Measurements from ENCODE around the gene SRRM3. TPM values are rescaled to one million over a fixed set of nuclear protein-coding genes. Genes with fewer than 3 reads are reported as not detected.
"Not testable (repeated sequence)": the region's sequence is repeated elsewhere in the genome, so short reads cannot be mapped to it uniquely, and the experiment has no call there.

SRRM3 gene
- total and polyA plus RNA-seq, 9 of the 15 experiments (the other 6 are each of a cell fraction or from before 2014, with no cell fraction given): 0.04 to 0.91 (median 0.46) TPM; not detected in 2

- peak in 1 of 2 experiments; percentile 54; a peak in 1 of 4 replicates for TF ChIP-seq MLLT1 (IDR thresholded peaks at IDR 0.05)
- TF ChIP-seq HMBOX1 (IDR thresholded peaks at IDR 0.05): peak; percentile 95
- 0 out of 2 replicates have a peak, but pooled peaks have one; percentile 42 for TF ChIP-seq LCOR (CRISPR knock-in tag; IDR thresholded peaks at IDR 0.05)
- TF ChIP-seq DEAF1 (CRISPR knock-in tag; IDR thresholded peaks at IDR 0.05): 0 out of 2 replicates have a peak, but pooled peaks have one; percentile 35
- peak; percentile 46; the same call in 1 of the 2 replicates for TF ChIP-seq CTBP1 (IDR thresholded peaks at IDR 0.05; ENCODE audit: borderline replicate concordance)
- peak; percentile 62; the same call in 1 of the 2 replicates for TF ChIP-seq ARID1B (IDR thresholded peaks at IDR 0.05)
- peak; percentile 27; the same call in 1 of the 2 replicates for TF ChIP-seq PKNOX1 (IDR thresholded peaks at IDR 0.05)
- peak; percentile 23; the same call in 1 of the 2 replicates for TF ChIP-seq SMAD4 (CRISPR knock-in tag; conservative IDR thresholded peaks at IDR 0.05)
- 0 out of 2 replicates have a peak, but pooled peaks have one; percentile 20 for TF ChIP-seq EHMT2 (IDR thresholded peaks at IDR 0.05)
- TF ChIP-seq ELF4 (CRISPR knock-in tag; IDR thresholded peaks at IDR 0.05): 0 out of 2 replicates have a peak, but pooled peaks have one; percentile 54
- TF ChIP-seq ATF1 (CRISPR knock-in tag; IDR thresholded peaks at IDR 0.05); TEAD4 (CRISPR knock-in tag; IDR thresholded peaks at IDR 0.05; ENCODE audit: borderline replicate concordance): not testable (repeated sequence)
- 0 out of 2 replicates have a peak, but pooled peaks have one; percentile 18 for TF ChIP-seq ATF1 (tag; IDR thresholded peaks at IDR 0.05)
- TF ChIP-seq CBFA2T3 (IDR thresholded peaks at IDR 0.05): peak; percentile 69
- TF ChIP-seq TEAD4 (IDR thresholded peaks at IDR 0.05; ENCODE audit: low read length): peak; percentile 22; the same call in 1 of the 2 replicates
- peak; percentile 62 for TF ChIP-seq TCF3 (CRISPR knock-in tag; IDR thresholded peaks at IDR 0.05)
- TF ChIP-seq SOX6 (IDR thresholded peaks at IDR 0.05): 0 out of 2 replicates have a peak, but pooled peaks have one; percentile 27
- peak; percentile 59 for TF ChIP-seq CBFA2T2 (conservative IDR thresholded peaks at IDR 0.05)
- peak in 1 of 2 experiments; percentile 45; a peak in 1 of 4 replicates for TF ChIP-seq HDAC1 (IDR thresholded peaks at IDR 0.05)
Measured at GRCh38 chr7:76153571-76154230, 48.0 kb upstream of the SRRM3 start (continued).

Measured in K562 (cell line).